ENCODE data around the gene ARHGAP40.

DNA sequence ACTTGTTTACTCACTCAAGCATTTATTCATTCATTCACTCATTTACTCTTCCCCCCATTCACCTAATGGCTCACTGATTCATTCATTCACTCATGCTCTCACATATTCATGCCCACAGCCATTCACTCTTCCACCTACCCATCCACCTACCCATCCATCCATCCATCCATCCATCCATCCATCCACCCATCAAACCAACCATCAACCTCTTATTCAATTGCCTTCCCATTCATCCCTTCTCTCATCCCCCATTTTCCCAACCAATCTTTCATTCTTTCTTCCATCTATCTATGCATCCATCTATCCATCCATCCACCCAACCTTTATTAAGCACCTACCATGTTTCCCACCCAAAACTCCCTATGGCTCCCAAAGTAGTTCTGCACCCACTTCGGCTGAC is 1.6 kb upstream of the ARHGAP40 start:
- TF ChIP-seq, protein P1, sequence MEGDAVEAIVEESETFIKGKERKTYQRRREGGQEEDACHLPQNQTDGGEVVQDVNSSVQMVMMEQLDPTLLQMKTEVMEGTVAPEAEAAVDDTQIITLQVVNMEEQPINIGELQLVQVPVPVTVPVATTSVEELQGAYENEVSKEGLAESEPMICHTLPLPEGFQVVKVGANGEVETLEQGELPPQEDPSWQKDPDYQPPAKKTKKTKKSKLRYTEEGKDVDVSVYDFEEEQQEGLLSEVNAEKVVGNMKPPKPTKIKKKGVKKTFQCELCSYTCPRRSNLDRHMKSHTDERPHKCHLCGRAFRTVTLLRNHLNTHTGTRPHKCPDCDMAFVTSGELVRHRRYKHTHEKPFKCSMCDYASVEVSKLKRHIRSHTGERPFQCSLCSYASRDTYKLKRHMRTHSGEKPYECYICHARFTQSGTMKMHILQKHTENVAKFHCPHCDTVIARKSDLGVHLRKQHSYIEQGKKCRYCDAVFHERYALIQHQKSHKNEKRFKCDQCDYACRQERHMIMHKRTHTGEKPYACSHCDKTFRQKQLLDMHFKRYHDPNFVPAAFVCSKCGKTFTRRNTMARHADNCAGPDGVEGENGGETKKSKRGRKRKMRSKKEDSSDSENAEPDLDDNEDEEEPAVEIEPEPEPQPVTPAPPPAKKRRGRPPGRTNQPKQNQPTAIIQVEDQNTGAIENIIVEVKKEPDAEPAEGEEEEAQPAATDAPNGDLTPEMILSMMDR (IDR thresholded peaks at IDR 0.05): no peak
- TF ChIP-seq POLR2A (IDR thresholded peaks at IDR 0.05): no peak

Measured in tibial nerve (tissue), 3 donors.